Measurements from ENCODE around the gene ERCC3.
"Not testable (repeated sequence)": the region's sequence is repeated elsewhere in the genome, so short reads cannot be mapped to it uniquely, and the experiment has no call there.

ERCC3 gene

GRCh38 chr2:127226520-127227263 lies 67.3 kb downstream of the ERCC3 start:
- peak; percentile 94 for DNase-seq (ENCODE audit: low spot score)

DNA sequence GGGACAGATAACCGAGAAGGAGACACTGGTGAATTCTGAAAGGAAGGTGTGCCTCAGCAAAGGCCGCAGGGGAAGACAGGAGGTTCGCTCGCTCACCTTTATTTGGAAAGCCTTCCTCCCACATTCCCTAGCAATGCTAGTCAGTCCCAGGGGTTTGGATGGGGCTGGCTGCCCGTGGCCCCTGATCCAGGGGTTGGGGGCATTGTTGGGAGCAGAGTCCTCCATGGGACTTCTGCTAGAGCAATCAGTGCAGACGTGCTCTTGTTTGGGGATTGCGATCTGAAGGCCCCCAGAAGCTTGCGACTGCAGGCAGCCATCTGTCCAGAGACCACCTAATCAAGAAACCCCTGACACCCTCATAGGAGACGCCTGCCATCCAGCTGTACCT lies 67.8 kb downstream of the ERCC3 start:
- DNase-seq (ENCODE audit: low spot score) = no peak

GRCh38 chr2:127225186-127225960 lies 68.6 kb downstream of the ERCC3 start:
- DNase-seq (ENCODE audit: low spot score) = no peak

GRCh38 chr2:127224135-127224534 lies 69.8 kb downstream of the ERCC3 start:
- not testable (repeated sequence) for DNase-seq (ENCODE audit: low spot score)

DNA sequence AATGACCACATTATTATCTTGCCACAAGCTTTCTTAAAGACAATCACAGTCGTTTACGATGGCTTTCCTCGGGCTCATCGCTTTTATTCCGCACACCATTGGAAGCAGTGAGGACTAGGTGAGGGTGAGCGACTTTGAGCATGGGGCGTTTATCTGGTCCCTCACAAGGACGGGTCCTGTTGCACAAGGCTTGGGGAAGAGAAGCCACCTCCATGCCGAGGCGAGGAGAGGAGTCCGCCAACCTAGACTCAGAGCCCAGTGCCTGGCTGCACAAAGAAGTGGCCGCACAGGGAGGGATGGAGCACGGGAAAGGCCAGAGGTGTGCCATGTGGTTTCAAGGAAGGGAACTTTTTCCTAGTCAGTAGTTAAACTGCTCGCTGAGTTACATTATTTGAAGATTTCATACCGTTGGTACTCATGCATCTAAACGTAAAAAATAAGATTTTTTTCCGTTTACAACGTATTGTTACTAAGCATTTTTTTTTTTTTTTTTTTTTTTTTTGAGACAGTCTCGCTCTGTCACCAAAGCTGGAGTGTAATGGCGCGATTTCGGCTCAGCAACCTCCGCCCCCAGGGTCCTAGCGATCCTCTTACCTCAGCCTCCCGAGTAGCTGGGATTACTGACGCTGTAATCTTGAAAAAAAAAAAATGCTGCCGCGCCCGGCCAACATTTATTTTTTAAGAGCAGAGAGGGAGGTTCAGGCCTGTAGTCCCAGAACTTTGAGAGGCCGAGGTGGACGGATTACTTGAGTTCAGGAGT lies 73.0 kb downstream of the ERCC3 start:
- DNase-seq (ENCODE audit: low spot score) = no peak

DNA sequence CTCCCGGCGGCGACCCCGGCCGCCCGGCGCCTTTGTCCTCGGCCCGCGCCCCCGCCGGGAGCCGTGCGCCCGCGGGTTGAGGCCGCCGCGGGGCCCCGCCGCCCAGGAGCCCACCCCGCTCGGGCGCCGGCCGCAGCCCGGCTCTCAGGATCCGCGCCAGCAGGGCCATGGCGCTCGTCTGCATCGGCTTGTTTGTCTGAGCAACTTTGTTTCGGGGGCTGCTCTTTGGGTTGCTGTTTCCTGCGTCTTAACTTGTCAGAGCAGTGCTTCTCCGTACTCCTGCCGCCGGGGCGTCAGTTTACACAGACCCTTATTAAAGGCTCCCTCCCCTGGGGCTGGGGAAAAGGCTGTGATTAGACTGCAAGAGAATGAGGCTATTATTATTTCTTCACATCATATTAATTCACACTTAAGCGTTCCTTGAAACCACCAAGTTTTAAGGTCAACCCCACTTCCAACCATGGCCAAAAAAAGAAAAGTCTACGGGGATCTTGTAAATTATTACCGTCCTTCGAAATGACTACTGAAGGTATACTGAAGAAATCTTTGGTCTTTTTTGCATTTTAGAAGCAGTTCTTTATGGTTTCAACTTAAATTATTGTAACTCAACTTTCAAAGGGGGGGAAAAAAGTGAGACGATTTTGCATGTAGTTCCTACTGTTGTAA lies 73.7 kb downstream of the ERCC3 start, which contains the start of gene CYP27C1:
TSS of gene CYP27C1 (minus strand) at position 198 of the 666 bp plus-strand sequence. CDS start at position 169, 29 bp downstream.
- DNase-seq (ENCODE audit: low spot score) = no peak

DNA sequence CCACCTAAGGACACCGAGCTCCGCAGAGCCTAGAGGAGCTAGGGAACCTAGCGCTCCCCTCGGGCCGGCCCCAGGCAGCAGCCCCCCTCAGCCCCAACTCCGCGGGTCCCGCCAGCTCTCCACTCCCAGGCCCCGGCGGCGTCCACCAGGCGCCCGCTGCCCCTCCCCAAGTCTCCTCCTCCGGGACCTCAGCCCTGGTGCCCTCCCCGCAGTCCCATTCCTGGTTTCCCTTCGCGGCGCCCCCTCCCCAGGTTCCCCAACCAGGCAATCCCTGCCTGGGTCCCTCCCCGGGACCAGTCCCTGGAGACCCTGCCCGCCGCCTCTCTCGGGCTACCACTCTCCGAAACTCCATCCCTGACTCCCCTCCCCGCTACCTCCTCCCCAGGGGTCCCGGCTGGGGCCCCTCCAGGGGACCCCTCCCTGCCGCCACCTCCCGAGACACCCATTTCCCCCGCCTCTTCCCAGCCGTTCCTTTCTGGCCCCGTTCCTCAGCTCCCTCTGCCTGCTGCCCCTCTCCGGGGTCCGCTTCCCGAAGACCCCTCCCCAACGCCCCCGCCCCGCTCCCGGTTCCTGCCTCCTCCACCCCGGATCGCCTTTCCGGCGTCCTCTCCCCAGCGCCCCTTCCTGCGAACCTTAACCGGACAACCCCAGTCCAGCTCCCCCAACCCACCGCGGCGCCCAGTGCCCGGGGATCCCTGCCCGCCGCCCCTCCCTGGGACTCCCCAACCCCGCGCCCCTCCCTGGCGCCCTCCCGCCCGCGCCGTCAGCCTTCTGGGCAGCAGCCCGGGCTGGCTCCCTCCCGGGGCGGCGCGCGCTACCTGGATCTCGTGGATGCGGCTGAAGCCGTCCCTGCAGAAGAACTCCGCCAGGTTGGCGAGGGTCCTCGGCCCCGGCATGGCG lies 74.5 kb downstream of the ERCC3 start:
- DNase-seq (ENCODE audit: low spot score) = peak; percentile 24

DNA sequence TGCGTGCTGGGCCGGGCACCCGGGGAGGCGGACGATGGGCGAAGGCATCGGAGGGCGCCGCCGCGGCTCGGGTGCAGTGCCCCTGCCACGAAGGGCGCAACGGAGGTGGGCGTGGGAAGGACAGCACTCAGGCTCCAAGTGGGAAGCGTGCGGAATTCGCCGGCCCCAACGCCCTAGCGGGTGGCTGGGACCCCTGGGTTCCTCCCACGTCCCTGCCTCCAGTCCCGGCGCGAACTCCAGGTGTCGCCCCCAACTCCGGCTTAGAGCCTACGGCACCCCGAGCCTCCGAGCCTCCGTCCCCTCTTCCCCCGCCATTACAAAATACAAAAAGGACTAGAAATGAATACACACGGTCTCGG lies 75.2 kb downstream of the ERCC3 start:
- no peak for DNase-seq (ENCODE audit: low spot score)

DNA sequence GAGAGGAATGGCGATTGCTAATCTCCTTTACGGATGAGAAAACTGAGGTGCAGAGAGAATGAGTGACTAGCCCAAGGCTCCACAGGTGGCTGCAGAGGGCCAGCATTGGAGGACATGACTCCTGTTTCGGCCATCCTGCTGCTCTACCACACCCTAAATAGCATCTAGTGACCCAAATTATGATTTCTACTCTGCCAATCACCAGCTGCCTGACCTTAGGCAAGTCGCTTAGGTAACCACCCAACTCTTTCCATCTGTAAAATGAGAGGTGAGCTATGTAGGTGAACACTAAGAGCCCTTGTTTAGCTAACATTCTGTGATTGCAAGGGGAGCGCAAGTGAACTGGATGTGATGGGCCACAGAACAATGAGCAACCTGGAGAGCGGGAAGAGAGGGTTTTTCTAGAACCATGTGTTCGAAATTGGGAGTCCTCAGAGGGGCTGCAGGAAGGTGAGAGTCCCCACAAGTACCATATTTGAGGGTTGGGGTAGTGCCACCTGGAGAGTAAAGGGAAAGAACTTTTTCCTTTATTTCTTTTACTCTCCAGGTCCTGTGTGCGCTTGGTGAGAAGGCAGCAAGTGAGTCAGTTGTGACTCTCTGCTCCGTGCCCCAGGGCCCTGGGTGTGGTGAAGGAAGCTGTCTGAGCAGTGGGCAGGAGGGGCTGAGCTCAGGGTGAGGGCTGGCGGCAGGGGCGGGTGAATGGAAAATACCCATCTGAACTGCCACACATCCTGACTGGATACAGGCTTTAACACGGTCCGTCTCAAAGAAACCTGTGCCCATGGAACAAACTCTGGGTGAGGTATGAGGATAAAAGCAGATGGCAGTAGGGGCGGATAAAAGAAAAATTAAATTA lies 76.2 kb downstream of the ERCC3 start:
- DNase-seq (ENCODE audit: low spot score) = peak; percentile 58

DNA sequence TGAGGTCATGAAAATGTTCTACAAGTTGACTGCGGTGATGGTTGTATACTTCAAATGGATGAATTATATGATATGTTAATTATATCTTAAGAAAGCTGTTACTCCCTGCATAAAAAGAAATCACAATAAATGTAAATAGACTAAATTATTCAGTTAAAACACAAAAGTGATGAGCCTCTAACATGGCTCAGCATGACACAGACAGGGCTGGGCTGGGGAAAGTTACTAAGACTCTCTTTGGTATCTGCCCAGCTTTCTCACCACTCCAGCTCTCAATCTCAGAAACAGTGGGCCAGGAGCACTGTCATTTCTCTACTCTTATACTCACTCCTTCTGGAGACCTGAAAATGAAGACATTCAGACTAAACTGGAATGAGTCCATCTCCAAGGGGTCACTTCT lies 77.4 kb downstream of the ERCC3 start:
- DNase-seq (ENCODE audit: low spot score) = no peak

DNA sequence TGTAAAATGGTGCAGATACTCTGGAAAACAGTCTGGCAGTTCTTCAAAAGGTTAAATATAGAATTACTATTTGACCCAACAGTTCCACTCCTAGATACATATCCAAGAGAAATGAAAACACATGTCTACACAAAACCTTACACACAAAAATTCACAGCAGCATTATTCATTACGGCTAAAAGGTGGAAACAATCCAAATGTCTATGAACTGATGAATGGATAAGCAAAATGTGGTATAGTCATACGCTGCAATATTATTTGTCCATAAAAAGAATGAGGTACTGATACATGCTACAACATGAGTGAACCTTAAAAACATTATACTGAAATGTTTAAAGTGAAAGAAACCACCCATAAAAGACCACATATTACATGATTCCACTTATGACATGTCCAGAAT lies 77.8 kb downstream of the ERCC3 start:
- no peak for DNase-seq (ENCODE audit: low spot score)

DNA sequence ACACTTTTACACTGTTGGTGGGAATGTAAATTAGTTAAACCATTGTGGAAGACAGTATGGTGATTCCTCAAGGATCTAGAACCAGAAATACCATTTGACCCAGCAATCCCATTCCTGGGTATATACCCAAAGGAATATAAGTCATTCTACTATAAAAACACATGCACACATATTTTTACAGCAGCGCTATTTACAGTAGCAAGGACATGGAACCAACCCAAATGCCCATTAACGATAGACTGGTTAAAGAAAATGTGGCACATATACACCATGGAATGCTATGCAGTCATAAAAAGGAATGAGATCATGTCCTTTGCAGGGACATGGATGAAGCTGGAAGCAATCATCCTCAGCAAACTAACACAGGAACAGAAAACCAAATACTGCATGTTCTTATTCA lies 79.7 kb downstream of the ERCC3 start:
- DNase-seq (ENCODE audit: low spot score) = not testable (repeated sequence)

DNA sequence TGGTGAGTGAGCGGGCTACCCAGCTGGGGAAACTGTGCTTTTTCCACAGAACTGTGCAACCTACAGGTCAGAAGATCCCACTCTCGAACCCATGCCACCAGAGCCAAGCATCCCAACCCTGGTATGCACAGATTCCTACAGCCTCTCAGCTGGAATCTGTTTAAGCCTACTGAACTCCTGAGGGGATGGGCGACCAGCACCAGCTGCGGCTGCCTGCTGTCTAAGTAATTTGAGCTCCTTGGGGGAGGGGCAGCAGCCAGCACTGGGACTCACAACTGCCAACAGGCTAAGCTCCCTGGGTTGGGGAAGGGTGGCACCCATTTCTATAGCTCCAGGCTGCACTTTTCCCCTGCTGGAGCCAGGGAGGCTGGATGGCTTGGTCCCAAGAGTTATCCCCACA lies 85.6 kb downstream of the ERCC3 start:
- no peak for DNase-seq (ENCODE audit: low spot score)
